Pancreas (tissue), 10 donors: Measurements from ENCODE around the gene DCAF12L2. TPM values are rescaled to one million over a fixed set of nuclear protein-coding genes. Genes with fewer than 3 reads are reported as not detected.

Source experiments
- ATAC-seq, 4 donors: fragments of 200-7000 bp; cut with Tn5 transposase; one replicate each; pipeline versions ENCODE4 v1.8.0 to v1.9.1; 2020; ENCODE audit warnings: mild to moderate bottlenecking in 4 of 4, moderate library complexity in 4 of 4
- DNase-seq, 6 donors: peaks; one replicate each; pipeline ENCODE4 v3.0.0-alpha.2; 2020
- FAIRE-seq: peaks from 2 replicates; lab custom pipeline; 2012; peaks lifted over from hg19 to GRCh38; lab: Jason Lieb, UNC
- H3K27ac ChIP-seq, 4 donors: fragments of 200-600 bp; sonication (generic); 1 replicate in 3 of 4; 2 replicates in 1 of 4; pipeline versions ENCODE4 v1.5.0 to v1.8.0; 2020
- H3K27me3 ChIP-seq, 4 donors: fragments of 200-600 bp; one replicate each; pipeline ENCODE4 v1.8.0; 2021
- H3K36me3 ChIP-seq, 3 donors: fragments of 200-600 bp; sonication (generic) in 1 of 3; one replicate each; pipeline versions ENCODE4 v1.5.0 to v1.8.0; 2020 to 2021
- H3K4me1 ChIP-seq, 3 donors: fragments of 200-600 bp; one replicate each; pipeline ENCODE4 v1.8.0; 2021
- H3K4me3 ChIP-seq, 4 donors: fragments of 200-600 bp; sonication (generic) in 2 of 4; one replicate each; pipeline versions ENCODE4 v1.5.0 to v1.8.0; 2020 to 2021
- H3K9me3 ChIP-seq, 4 donors: fragments of 200-600 bp; one replicate each; pipeline ENCODE4 v1.8.0; 2021
- CTCF ChIP-seq, 4 donors: fragments of 200-600 bp; sonication (generic) in 3 of 4; IDR thresholded peaks; one replicate each; pipeline versions ENCODE4 v1.5.0 to v1.8.0; 2021; ENCODE audit warnings: antibody characterized with exemption in 4 of 4
- WGBS, 2 donors: extraction: QIAGEN DNeasy Blood & Tissue Kit; methylation state at CpG; one replicate each; pipeline ENCODE4 v1.1.7; 2013; 5-methylcytosine and 5-hydroxymethylcytosine counted together
- intact Hi-C, 3 donors: fragments of 100-400 bp; cut with DNase I; formaldehyde crosslinking; loops; one replicate each; pipeline versions ENCODE4 v1.11.1 to v1.14.2; 2022
- polyA plus RNA-seq, 2 donors: library from polyadenylated mRNA; stranded (reverse); fragments of 200-250 nt; gene quantifications; one replicate each; pipeline ENCODE4 v1.2.3, GENCODE V29; 2013
- total RNA-seq, 6 donors: library from RNA; stranded (reverse); fragmentation: NEBNext Ultra II Directional in 4 of 6; extraction: Animal tissue kit (Norgen Biotek cat#: 25700) in 4 of 6; gene quantifications; one replicate each; pipeline versions ENCODE4 v1.2.1 to v1.2.4, GENCODE V29; 2021 to 2023
- donor health status: healthy with polysubstance abuse.
- donor health status: DM: no; HTN: no; CAD: no; lungs with moderate emphysema.
- donor health status: DM: no; HTN: no; CAD: no.
- donor health status: control.
- donor health status: control.
- donor health status: Bipolar disorder and iron deficiency.
- donor health status: DM: yes; HTN: yes; CAD: no.
- donor health status: DM: no; HTN: no; CAD: no.
- donor health status: DM: no; HTN: no; CAD: no.
- donor health status: DM: yes; HTN: yes; CAD: no.

DCAF12L2 gene
- total and polyA plus RNA-seq, 8 donors: 0.02 to 0.09 TPM; not detected in 6

- TF ChIP-seq CTCF (IDR thresholded peaks at IDR 0.05): no peak
- H3K27ac ChIP-seq: no peak overlapping the region
- intact Hi-C loops: no loop called here
- 54 to 68% methylated on average over 24 of the region's 24 CpGs for WGBS, 2 donors
- ATAC-seq (no peak), FAIRE-seq (no peak), DNase-seq (peak in 2 of 6 donors; percentile 25 to 63)
- H3K4me3 ChIP-seq: no peak overlapping the region
- no peaks in the 10 kb centered on the region for H3K27me3 ChIP-seq
- H3K9me3 ChIP-seq: no peaks in the 10 kb centered on the region
- no peaks in the 10 kb centered on the region for H3K4me1 ChIP-seq
- H3K36me3 ChIP-seq: no peaks in the 10 kb centered on the region
These were observed 728 bp downstream of the DCAF12L2 start for GRCh38 chrX:126165401-126165720.

GRCh38 chrX:126164689-126165400 lies 1.2 kb downstream of the DCAF12L2 start:
- no peak for FAIRE-seq
- Histone ChIP-seq H3K36me3 (no peaks in the 10 kb centered on the region), H3K4me1 (no peaks in the 10 kb centered on the region), H3K27ac (no peak overlapping the region), H3K27me3 (no peaks in the 10 kb centered on the region), H3K9me3 (no peaks in the 10 kb centered on the region), H3K4me3 (no peak overlapping the region)
- 88 to 89% methylated on average over 37 of the region's 37 CpGs for WGBS, 2 donors
- no peak for ATAC-seq
- DNase-seq: peak in 3 of 6 donors; percentile 33 to 72 (median 44)
- intact Hi-C loops: no loop called here
- no peak for TF ChIP-seq CTCF (IDR thresholded peaks at IDR 0.05)

GRCh38 chrX:126164226-126164625 lies 1.9 kb downstream of the DCAF12L2 start:
- FAIRE-seq (no peak), DNase-seq (no peak), ATAC-seq (no peak)
- no peak overlapping the region for H3K27ac ChIP-seq
- H3K36me3 ChIP-seq: no peaks in the 10 kb centered on the region
- intact Hi-C loops: no loop called here
- no peaks in the 10 kb centered on the region for H3K4me1 ChIP-seq
- H3K9me3 ChIP-seq: no peaks in the 10 kb centered on the region
- H3K4me3 ChIP-seq: no peak overlapping the region
- no peaks in the 10 kb centered on the region for H3K27me3 ChIP-seq
- no peak for TF ChIP-seq CTCF (IDR thresholded peaks at IDR 0.05)
- WGBS, 2 donors: 67 to 72% methylated on average over 9 of the region's 9 CpGs

- Histone ChIP-seq H3K27ac (no peak overlapping the region), H3K4me1 (no peaks in the 10 kb centered on the region), H3K9me3 (no peaks in the 10 kb centered on the region), H3K27me3 (no peaks in the 10 kb centered on the region), H3K36me3 (no peaks in the 10 kb centered on the region), H3K4me3 (no peak overlapping the region)
- no peak for TF ChIP-seq CTCF (IDR thresholded peaks at IDR 0.05)
- FAIRE-seq (no peak), DNase-seq (no peak), ATAC-seq (no peak)
- WGBS, 2 donors: 34 to 39% methylated on average over 2 of the region's 2 CpGs
- intact Hi-C loops: no loop called here
These were observed 25.1 kb downstream of the DCAF12L2 start for GRCh38 chrX:126141014-126141413.

GRCh38 chrX:126137899-126138298 lies 28.2 kb downstream of the DCAF12L2 start:
- no peak overlapping the region for H3K4me3 ChIP-seq
- H3K36me3 ChIP-seq: no peaks in the 10 kb centered on the region
- no peak for DNase-seq
- H3K27me3 ChIP-seq: no peaks in the 10 kb centered on the region
- intact Hi-C loops: no loop called here
- FAIRE-seq: no peak
- 83 to 91% methylated on average over 1 of the region's 1 CpG for WGBS, 2 donors
- no peak for ATAC-seq
- no peak overlapping the region for H3K27ac ChIP-seq
- H3K4me1 ChIP-seq: no peaks in the 10 kb centered on the region
- no peak for TF ChIP-seq CTCF (IDR thresholded peaks at IDR 0.05)
- no peaks in the 10 kb centered on the region for H3K9me3 ChIP-seq
